ENCODE data around the gene MYO5C. TPM values are rescaled to one million over a fixed set of nuclear protein-coding genes. Genes with fewer than 3 reads are reported as not detected.

The MYO5C gene
- polyA plus RNA-seq, 2 donors, result 4.9 to 5.4 TPM

DNA sequence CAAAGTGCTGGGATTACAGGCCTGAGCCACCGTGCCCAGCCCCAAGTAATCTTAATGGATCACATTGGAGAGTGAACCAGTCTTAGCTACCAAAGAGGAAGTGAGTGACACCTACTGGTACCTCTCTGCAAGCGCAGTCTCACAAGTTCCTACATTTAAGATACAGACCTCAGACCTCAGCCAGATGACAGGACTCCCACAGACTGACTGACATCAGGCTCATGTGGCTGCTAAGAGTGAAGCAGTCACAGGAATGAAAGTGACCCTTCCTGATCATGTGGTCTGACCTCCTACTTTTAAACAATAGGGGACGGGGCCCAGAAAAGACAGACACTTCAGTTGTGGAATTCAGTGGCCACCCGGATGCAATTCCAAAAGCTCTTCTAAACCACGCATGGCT lies 68.1 kb downstream of the MYO5C start:
- H3K36me3 ChIP-seq (ENCODE audit: control insufficient read depth in 2 of 2, insufficient read depth in 2 of 2, low read length in 1 of 2), result peaks cover 3 to 4% of the 10 kb centered on the region in 2 donors
- WGBS, 2 donors, result 47 to 57% methylated on average over 5 of the region's 5 CpGs

GRCh38 chr15:52225230-52225629 lies 70.4 kb downstream of the MYO5C start:
- 88% methylated on average over 8 of the region's 8 CpGs for WGBS, 2 donors
- Histone ChIP-seq H3K4me1 (ENCODE audit: control insufficient read depth in 2 of 2, insufficient read depth in 2 of 2, low read length in 1 of 2) (no peaks in the 10 kb centered on the region), H3K4me3 (ENCODE audit: low read depth in 1 of 2, low read length in 2 of 2) (no peak overlapping the region), H3K9me3 (ENCODE audit: control insufficient read depth in 2 of 2, insufficient read depth in 1 of 2, low read depth in 1 of 2, low read length in 1 of 2) (no peaks in the 10 kb centered on the region), H3K27me3 (ENCODE audit: control insufficient read depth in 1 of 2, insufficient read depth in 2 of 2, low read length in 2 of 2) (no peaks in the 10 kb centered on the region), H3K27ac (ENCODE audit: low read depth in 2 of 2, low read length in 1 of 2) (no peak overlapping the region), H3K36me3 (ENCODE audit: control insufficient read depth in 2 of 2, insufficient read depth in 2 of 2, low read length in 1 of 2) (peaks cover 4% of the 10 kb centered on the region in 2 donors)

More for the DNA sequence above, 68.1 kb downstream of the MYO5C start:
- Histone ChIP-seq H3K9me3 (ENCODE audit: control insufficient read depth in 2 of 2, insufficient read depth in 1 of 2, low read depth in 1 of 2, low read length in 1 of 2) (no peaks in the 10 kb centered on the region), H3K27ac (ENCODE audit: low read depth in 2 of 2, low read length in 1 of 2) (no peak overlapping the region), H3K27me3 (ENCODE audit: control insufficient read depth in 1 of 2, insufficient read depth in 2 of 2, low read length in 2 of 2) (no peaks in the 10 kb centered on the region), H3K4me3 (ENCODE audit: low read depth in 1 of 2, low read length in 2 of 2) (no peak overlapping the region), H3K4me1 (ENCODE audit: control insufficient read depth in 2 of 2, insufficient read depth in 2 of 2, low read length in 1 of 2) (no peaks in the 10 kb centered on the region)

DNA sequence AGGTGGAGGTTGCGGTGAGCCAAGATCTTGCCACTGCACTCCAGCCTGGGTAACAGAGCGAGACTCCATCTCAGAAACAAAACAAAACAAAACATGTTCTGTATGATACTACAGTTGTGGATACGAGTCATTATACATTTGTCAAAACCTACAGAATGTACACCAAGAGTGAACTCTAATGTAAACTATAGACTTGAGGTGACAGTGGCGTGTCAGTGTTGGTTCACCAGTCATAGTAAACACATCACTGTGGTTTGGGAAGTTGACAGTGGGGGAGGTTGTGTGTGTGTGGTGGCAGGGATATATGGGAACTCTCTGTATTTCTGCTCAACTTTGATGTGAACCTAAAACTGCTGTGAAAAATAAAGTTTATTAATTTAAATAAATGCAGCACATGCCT lies 71.4 kb downstream of the MYO5C start:
- no peaks in the 10 kb centered on the region for H3K4me1 ChIP-seq (ENCODE audit: control insufficient read depth in 2 of 2, insufficient read depth in 2 of 2, low read length in 1 of 2)
- peaks cover 4 to 7% of the 10 kb centered on the region in 2 donors for H3K36me3 ChIP-seq (ENCODE audit: control insufficient read depth in 2 of 2, insufficient read depth in 2 of 2, low read length in 1 of 2)
- no peaks in the 10 kb centered on the region for H3K27me3 ChIP-seq (ENCODE audit: control insufficient read depth in 1 of 2, insufficient read depth in 2 of 2, low read length in 2 of 2)
- 88 to 90% methylated on average over 4 of the region's 4 CpGs for WGBS, 2 donors
- no peaks in the 10 kb centered on the region for H3K9me3 ChIP-seq (ENCODE audit: control insufficient read depth in 2 of 2, insufficient read depth in 1 of 2, low read depth in 1 of 2, low read length in 1 of 2)
- H3K27ac ChIP-seq (ENCODE audit: low read depth in 2 of 2, low read length in 1 of 2), result no peak overlapping the region
- no peak overlapping the region for H3K4me3 ChIP-seq (ENCODE audit: low read depth in 1 of 2, low read length in 2 of 2)

- 71 to 74% methylated on average over 5 of the region's 5 CpGs for WGBS, 2 donors
- Histone ChIP-seq H3K9me3 (ENCODE audit: control insufficient read depth in 2 of 2, insufficient read depth in 1 of 2, low read depth in 1 of 2, low read length in 1 of 2) (no peaks in the 10 kb centered on the region), H3K36me3 (ENCODE audit: control insufficient read depth in 2 of 2, insufficient read depth in 2 of 2, low read length in 1 of 2) (peaks cover 4 to 13% of the 10 kb centered on the region in 2 donors), H3K27me3 (ENCODE audit: control insufficient read depth in 1 of 2, insufficient read depth in 2 of 2, low read length in 2 of 2) (no peaks in the 10 kb centered on the region), H3K27ac (ENCODE audit: low read depth in 2 of 2, low read length in 1 of 2) (peak overlapping the region in 1 of 2 donors; percentile 24), H3K4me3 (ENCODE audit: low read depth in 1 of 2, low read length in 2 of 2) (no peak overlapping the region), H3K4me1 (ENCODE audit: control insufficient read depth in 2 of 2, insufficient read depth in 2 of 2, low read length in 1 of 2) (no peaks in the 10 kb centered on the region)
Measured at GRCh38 chr15:52221730-52222129, 73.9 kb downstream of the MYO5C start.

DNA sequence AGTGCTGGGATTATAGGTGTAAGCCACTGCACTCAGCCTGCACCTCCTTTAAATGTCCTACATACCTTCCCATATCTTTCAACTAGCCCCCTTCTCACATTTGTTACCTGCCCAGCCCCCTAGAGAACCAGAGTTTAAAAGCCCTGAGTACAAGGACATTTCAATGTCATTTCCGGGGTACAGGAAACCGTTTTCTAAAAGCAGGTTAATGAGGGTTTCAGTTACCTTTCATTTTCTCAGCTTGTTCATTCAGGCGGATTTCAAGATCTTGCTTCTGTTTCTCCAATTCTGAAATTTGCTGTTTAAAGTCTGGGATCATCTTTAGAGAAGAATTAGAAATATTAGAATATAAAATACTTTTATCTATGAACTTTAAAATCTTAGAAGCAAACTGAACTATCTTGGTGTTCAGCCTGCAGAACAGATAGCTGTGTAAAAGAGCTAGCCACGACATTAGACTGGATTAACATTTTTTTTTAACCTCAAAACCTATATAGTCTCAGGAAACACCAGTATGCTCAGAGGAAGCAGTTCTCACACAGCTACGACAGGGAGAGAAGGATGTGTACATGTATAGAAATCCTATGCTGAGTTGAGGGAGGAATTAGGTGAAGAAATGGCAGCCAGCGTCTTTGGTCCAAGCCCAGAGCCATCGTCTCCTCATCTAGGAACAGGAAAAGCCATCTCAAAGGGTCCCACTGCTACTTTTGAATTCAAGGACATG lies 74.5 kb downstream of the MYO5C start:
- peak overlapping the region in 1 of 2 donors; percentile 24 for H3K27ac ChIP-seq (ENCODE audit: low read depth in 2 of 2, low read length in 1 of 2)
- peaks cover 1 to 15% of the 10 kb centered on the region in 2 donors for H3K36me3 ChIP-seq (ENCODE audit: control insufficient read depth in 2 of 2, insufficient read depth in 2 of 2, low read length in 1 of 2)
- WGBS, 2 donors, result 74 to 76% methylated on average over 7 of the region's 7 CpGs

DNA sequence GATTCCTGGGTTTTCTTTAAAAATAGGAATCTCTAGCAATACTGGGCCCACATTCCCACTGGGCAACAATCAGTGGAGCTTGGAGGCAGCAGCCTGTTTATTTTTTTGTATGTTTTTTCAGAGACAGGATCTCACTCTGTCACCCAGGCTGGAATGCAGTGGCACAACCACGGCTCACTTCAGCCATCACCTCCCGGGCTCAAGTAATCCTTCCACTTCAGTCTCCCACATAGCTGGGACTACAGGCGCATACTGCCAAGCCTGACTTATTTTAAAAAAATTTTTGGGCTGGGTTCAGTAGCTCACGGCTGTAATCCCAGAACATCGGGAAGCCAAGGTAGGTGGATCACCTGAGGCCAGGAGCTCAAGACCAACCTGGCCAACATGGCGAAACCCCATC lies 75.4 kb downstream of the MYO5C start:
- H3K9me3 ChIP-seq (ENCODE audit: control insufficient read depth in 2 of 2, insufficient read depth in 1 of 2, low read depth in 1 of 2, low read length in 1 of 2), result no peaks in the 10 kb centered on the region
- 59 to 66% methylated on average over 6 of the region's 6 CpGs for WGBS, 2 donors
- H3K27ac ChIP-seq (ENCODE audit: low read depth in 2 of 2, low read length in 1 of 2), result no peak overlapping the region
- H3K36me3 ChIP-seq (ENCODE audit: control insufficient read depth in 2 of 2, insufficient read depth in 2 of 2, low read length in 1 of 2), result peaks cover 0 to 15% of the 10 kb centered on the region in 2 donors
- no peak overlapping the region for H3K4me3 ChIP-seq (ENCODE audit: low read depth in 1 of 2, low read length in 2 of 2)
- no peaks in the 10 kb centered on the region for H3K27me3 ChIP-seq (ENCODE audit: control insufficient read depth in 1 of 2, insufficient read depth in 2 of 2, low read length in 2 of 2)
- no peaks in the 10 kb centered on the region for H3K4me1 ChIP-seq (ENCODE audit: control insufficient read depth in 2 of 2, insufficient read depth in 2 of 2, low read length in 1 of 2)

More for the DNA sequence above, 74.5 kb downstream of the MYO5C start:
- no peaks in the 10 kb centered on the region for H3K4me1 ChIP-seq (ENCODE audit: control insufficient read depth in 2 of 2, insufficient read depth in 2 of 2, low read length in 1 of 2)
- H3K4me3 ChIP-seq (ENCODE audit: low read depth in 1 of 2, low read length in 2 of 2), result no peak overlapping the region
- H3K9me3 ChIP-seq (ENCODE audit: control insufficient read depth in 2 of 2, insufficient read depth in 1 of 2, low read depth in 1 of 2, low read length in 1 of 2), result no peaks in the 10 kb centered on the region
- no peaks in the 10 kb centered on the region for H3K27me3 ChIP-seq (ENCODE audit: control insufficient read depth in 1 of 2, insufficient read depth in 2 of 2, low read length in 2 of 2)

DNA sequence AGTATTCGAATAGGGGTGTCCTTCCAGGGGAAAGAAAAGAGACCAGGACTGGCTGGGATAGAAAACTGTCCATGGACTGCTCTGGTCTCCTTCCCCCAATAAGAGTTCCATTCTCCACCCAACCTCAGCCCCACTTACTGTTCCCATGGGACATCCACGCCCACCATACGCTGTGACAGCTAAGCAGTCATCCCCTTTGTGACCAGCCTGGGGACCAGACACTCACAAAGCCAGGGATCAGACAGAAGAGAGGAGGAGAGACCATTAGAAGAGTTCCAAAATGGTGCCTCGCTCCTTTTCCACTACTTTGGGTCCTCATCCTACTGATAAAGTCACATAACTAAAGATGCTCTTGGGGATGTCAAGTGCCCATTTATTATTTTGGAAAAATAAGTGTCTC lies 76.8 kb downstream of the MYO5C start:
- Histone ChIP-seq H3K4me1 (ENCODE audit: control insufficient read depth in 2 of 2, insufficient read depth in 2 of 2, low read length in 1 of 2) (no peaks in the 10 kb centered on the region), H3K9me3 (ENCODE audit: control insufficient read depth in 2 of 2, insufficient read depth in 1 of 2, low read depth in 1 of 2, low read length in 1 of 2) (no peaks in the 10 kb centered on the region), H3K27ac (ENCODE audit: low read depth in 2 of 2, low read length in 1 of 2) (no peak overlapping the region), H3K36me3 (ENCODE audit: control insufficient read depth in 2 of 2, insufficient read depth in 2 of 2, low read length in 1 of 2) (peaks cover 0 to 15% of the 10 kb centered on the region in 2 donors), H3K27me3 (ENCODE audit: control insufficient read depth in 1 of 2, insufficient read depth in 2 of 2, low read length in 2 of 2) (no peaks in the 10 kb centered on the region), H3K4me3 (ENCODE audit: low read depth in 1 of 2, low read length in 2 of 2) (no peak overlapping the region)
- 94 to 97% methylated on average over 4 of the region's 4 CpGs for WGBS, 2 donors

DNA sequence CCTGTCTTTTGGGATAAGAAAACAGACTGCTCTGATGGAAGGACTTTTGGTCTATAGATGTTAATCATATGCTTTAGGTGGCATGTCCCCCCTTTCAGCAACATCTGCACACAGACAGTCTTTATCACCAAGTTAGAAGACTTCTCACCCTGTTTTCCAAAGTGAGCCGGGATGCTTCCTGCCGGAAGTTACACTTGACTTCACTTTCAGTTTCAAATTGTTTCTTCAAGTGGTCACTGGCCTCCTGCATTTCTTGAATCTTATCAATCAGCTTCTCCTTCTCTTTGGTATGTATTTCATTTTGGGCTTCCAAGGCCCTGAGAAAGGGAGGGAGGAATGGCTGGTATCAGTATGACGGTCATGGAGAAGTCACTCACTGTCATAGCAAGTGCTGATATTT lies 77.2 kb downstream of the MYO5C start:
- 82 to 91% methylated on average over 3 of the region's 3 CpGs for WGBS, 2 donors
- Histone ChIP-seq H3K27ac (ENCODE audit: low read depth in 2 of 2, low read length in 1 of 2) (no peak overlapping the region), H3K9me3 (ENCODE audit: control insufficient read depth in 2 of 2, insufficient read depth in 1 of 2, low read depth in 1 of 2, low read length in 1 of 2) (no peaks in the 10 kb centered on the region), H3K4me3 (ENCODE audit: low read depth in 1 of 2, low read length in 2 of 2) (no peak overlapping the region), H3K27me3 (ENCODE audit: control insufficient read depth in 1 of 2, insufficient read depth in 2 of 2, low read length in 2 of 2) (no peaks in the 10 kb centered on the region), H3K4me1 (ENCODE audit: control insufficient read depth in 2 of 2, insufficient read depth in 2 of 2, low read length in 1 of 2) (no peaks in the 10 kb centered on the region), H3K36me3 (ENCODE audit: control insufficient read depth in 2 of 2, insufficient read depth in 2 of 2, low read length in 1 of 2) (peaks cover 0 to 15% of the 10 kb centered on the region in 2 donors)

DNA sequence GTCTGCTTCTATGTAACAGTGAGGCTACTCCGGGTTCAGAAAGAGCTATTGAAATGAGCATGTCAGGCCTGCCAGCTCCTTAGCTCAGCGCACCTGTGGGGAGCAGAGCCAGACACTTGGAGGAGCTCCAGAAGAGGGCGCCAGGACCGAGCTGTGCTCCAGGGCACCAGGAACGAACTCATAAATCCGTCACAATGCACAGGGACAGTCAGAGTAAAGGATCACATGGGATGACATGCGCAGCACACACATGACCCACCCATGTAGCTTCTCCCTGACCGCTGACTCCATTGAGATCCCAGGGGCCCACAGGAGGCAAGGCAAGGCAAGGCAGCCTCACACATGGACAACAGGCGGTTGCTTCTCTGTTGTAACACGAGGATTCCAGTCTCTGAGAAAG lies 78.4 kb downstream of the MYO5C start:
- Histone ChIP-seq H3K9me3 (ENCODE audit: control insufficient read depth in 2 of 2, insufficient read depth in 1 of 2, low read depth in 1 of 2, low read length in 1 of 2) (no peaks in the 10 kb centered on the region), H3K27me3 (ENCODE audit: control insufficient read depth in 1 of 2, insufficient read depth in 2 of 2, low read length in 2 of 2) (no peaks in the 10 kb centered on the region), H3K4me3 (ENCODE audit: low read depth in 1 of 2, low read length in 2 of 2) (no peak overlapping the region), H3K4me1 (ENCODE audit: control insufficient read depth in 2 of 2, insufficient read depth in 2 of 2, low read length in 1 of 2) (no peaks in the 10 kb centered on the region), H3K27ac (ENCODE audit: low read depth in 2 of 2, low read length in 1 of 2) (no peak overlapping the region), H3K36me3 (ENCODE audit: control insufficient read depth in 2 of 2, insufficient read depth in 2 of 2, low read length in 1 of 2) (peaks cover 6 to 18% of the 10 kb centered on the region in 2 donors)
- 63 to 69% methylated on average over 10 of the region's 10 CpGs for WGBS, 2 donors

DNA sequence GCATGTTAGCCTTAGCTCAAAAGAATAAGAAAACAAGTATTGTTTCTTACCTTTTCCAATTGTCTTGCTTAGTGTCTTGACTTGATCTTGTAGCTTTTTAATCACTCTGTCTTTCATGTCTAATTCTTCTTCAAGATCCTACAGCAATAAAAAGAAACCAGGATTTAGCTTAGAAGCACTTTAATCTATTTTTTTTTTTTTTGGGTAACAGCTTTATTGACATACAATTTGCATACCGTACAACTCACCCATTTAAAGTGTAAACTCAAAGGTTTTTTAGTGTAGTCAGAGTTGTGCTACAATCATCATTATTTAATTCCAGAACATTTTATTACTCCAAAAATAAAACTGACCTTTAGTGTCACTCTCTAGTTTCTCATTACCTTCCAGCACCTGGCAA lies 81.1 kb downstream of the MYO5C start:
- no peaks in the 10 kb centered on the region for H3K4me1 ChIP-seq (ENCODE audit: control insufficient read depth in 2 of 2, insufficient read depth in 2 of 2, low read length in 1 of 2)
- H3K4me3 ChIP-seq (ENCODE audit: low read depth in 1 of 2, low read length in 2 of 2), result no peak overlapping the region
- peaks cover 6 to 26% of the 10 kb centered on the region in 2 donors for H3K36me3 ChIP-seq (ENCODE audit: control insufficient read depth in 2 of 2, insufficient read depth in 2 of 2, low read length in 1 of 2)
- no peaks in the 10 kb centered on the region for H3K9me3 ChIP-seq (ENCODE audit: control insufficient read depth in 2 of 2, insufficient read depth in 1 of 2, low read depth in 1 of 2, low read length in 1 of 2)
- WGBS, 2 donors, result 88 to 91% methylated on average over 1 of the region's 1 CpG
- no peak overlapping the region for H3K27ac ChIP-seq (ENCODE audit: low read depth in 2 of 2, low read length in 1 of 2)
- H3K27me3 ChIP-seq (ENCODE audit: control insufficient read depth in 1 of 2, insufficient read depth in 2 of 2, low read length in 2 of 2), result no peaks in the 10 kb centered on the region

All from esophagus (tissue), 2 donors.